Fibroblast of lung (primary cell): ENCODE data around the gene RHOH.

Source experiments
- EZH2 ChIP-seq: IDR thresholded peaks from 2 replicates; pipeline ENCODE4 v1.5.1; 2012; ENCODE audit warnings: low read length, control low read depth, mild to moderate bottlenecking; ENCODE audit errors: missing control alignments
- TF ChIP-seq, protein P1 (sequence below), 2 donors: IDR thresholded peaks in 1 of 2; conservative IDR thresholded peaks in 1 of 2; 1 replicate in 1 of 2; 2 replicates in 1 of 2; pipeline ENCODE4 v1.5.1; 2011 to 2012; ENCODE audit warnings: low read length in 2 of 2, control low read depth in 1 of 2, inconsistent platforms in 1 of 2, low read depth in 1 of 2, mild to moderate bottlenecking in 1 of 2

DNA sequence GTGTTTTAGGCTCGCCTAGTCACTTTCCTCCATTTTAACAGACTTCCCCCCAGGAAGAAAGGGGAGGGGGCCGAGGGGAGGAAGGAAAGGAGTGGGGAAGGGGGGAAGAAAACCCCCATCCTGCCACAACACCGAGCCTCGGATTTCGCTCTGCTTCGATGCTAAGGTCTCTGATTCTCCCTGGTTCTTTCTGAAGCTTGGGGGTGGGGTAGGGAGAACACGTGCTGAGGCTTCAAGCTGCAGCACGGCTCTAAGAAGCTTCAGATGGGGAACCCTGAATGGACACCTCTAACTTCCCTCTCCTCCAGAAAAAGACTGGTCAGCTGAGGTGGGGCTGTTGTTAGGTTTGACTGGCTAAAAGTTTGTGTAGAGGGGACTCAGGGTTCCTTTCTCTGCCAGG lies 61.8 kb downstream of the RHOH start:
- TF ChIP-seq, protein P1, sequence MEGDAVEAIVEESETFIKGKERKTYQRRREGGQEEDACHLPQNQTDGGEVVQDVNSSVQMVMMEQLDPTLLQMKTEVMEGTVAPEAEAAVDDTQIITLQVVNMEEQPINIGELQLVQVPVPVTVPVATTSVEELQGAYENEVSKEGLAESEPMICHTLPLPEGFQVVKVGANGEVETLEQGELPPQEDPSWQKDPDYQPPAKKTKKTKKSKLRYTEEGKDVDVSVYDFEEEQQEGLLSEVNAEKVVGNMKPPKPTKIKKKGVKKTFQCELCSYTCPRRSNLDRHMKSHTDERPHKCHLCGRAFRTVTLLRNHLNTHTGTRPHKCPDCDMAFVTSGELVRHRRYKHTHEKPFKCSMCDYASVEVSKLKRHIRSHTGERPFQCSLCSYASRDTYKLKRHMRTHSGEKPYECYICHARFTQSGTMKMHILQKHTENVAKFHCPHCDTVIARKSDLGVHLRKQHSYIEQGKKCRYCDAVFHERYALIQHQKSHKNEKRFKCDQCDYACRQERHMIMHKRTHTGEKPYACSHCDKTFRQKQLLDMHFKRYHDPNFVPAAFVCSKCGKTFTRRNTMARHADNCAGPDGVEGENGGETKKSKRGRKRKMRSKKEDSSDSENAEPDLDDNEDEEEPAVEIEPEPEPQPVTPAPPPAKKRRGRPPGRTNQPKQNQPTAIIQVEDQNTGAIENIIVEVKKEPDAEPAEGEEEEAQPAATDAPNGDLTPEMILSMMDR (conservative IDR thresholded peaks at IDR 0.05 in 1 of 2, IDR thresholded peaks at IDR 0.05 in 1 of 2; ENCODE audit: low read depth in 1 of 2, low read length in 2 of 2), result no peak
- no peak for TF ChIP-seq EZH2
